Activated CD8-positive, alpha-beta memory T cell treated with anti-CD3 and anti-CD28 coated beads for 24 hours (primary cell): ENCODE data around the gene LRRC25.
"Not testable (repeated sequence)": the region's sequence is repeated elsewhere in the genome, so short reads cannot be mapped to it uniquely, and the experiment has no call there.

Experiments
- DNase-seq: peaks from one replicate; pipeline ENCODE4 v3.0.0-alpha.2; 2020

Gene LRRC25

DNA sequence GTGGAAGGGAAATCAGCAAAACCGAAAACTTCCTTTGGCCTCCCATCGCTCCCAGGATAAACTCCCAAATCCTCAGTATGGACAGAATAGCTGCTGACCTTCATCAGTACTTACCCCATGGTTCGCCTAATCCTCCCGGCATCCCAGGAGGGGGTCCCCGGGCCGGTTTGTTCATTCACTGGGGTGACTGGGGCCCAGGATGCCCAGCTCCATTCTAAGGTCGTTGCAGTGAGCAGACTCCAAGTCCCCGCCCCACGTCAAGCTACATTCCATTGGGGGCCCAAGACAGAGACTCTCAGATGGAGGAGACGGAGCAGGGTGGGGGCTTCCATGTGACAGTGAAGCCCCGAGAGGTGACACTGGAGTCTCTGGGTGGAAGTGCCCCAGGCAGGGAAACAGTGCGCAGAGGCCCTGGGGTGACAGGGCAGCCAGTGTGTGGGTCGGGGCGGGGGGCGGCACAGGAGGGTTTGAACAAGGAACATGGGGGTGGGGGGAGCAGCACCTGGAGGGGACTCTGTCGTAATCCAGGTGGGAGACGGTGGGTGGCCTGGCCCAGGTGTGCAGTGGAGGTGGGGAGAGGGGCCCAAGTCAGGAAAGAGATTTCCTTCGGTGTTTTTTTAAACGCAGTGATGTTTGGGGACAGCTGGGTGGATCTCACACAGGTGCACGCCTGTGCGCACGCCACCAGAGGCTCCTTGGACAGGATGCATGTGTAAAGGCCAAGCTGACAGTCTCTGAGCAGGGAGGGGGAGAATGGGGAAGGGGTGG is 26.9 kb upstream of the LRRC25 start:
- peak; percentile 52 for DNase-seq

GRCh38 chr19:18423258-18424020 is 26.0 kb upstream of the LRRC25 start:
- DNase-seq, result peak; percentile 53

DNA sequence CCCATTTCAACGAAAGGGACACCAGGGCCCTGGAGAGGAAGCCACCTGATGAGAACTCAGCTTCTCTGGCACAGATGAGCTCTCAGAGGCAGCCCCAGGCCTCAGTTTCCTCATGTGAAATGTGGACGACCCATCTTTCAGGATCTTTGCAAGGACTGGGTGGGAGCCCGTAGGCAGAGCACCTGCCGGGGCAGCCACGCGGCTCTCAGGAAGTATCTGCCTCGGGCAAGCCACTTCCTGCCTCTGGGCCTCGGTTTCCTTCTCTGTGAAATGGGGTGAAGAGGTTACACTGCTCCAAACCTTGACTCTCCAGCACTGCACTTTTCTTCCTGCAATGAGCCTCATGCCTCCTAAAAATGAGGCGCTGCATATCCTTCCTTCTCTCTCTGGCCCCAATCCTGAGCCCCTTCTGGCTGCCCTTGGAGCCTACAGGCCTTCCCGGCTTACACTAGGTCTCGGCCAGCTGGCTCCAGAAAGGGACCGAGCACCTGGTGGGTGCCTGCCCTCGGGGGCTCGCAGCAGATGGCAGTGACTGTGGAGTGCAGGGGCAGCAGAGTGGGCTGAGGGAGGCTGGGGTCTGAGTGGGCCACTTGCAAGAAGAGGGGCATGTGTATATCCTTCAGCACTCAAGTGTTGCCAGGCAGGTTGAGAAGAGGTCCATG is 25.2 kb upstream of the LRRC25 start:
- no peak for DNase-seq

DNA sequence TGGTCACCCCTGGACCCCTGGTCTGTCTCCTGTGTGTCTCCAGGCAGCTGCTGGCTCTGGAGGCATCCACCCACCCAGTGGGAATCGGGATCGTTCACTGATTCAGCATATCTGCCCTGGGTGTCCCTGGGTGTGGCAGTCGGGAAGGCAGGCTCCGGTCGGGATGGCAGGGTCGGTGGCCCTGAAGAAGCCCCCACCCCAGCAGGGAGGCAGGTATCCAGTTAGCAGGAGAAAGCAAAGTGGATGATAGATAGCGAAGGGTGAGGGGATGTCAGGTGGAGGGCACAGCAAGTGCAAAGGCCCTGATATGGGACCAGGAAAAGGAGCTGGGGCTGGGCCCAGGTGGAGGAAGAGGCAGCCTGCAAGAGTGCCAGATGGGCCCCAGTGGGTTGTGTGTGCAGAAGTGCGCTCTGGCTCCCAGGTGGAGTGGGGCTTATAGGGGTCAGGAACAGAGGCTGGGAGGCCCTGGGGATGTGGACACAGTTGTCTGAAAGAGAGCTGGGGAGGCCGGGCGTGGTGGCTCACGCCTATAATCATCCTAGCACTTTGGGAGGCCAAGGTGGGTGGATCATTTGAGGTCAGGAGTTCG is 24.0 kb upstream of the LRRC25 start:
- DNase-seq, result no peak

DNA sequence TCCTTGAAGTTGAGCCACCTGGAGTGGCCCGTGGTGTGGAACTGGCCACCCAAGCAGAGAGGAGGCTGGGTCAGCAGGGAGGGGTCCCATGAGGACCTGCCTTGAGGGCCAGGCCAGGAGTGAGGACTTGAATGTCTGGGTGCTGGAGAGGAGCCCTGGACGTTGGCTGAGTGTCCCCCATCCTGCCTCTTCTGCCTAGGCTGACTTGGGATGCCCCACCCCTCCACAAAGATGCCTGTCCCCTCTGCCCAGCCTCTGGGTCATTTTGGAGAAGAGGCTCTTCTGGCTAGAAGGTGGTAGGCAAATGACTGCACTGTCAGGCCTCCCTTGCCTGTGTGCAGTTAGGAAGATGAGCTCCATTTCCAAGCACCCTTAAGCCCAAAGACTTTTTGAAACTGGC is 23.5 kb upstream of the LRRC25 start:
- DNase-seq, result no peak

DNA sequence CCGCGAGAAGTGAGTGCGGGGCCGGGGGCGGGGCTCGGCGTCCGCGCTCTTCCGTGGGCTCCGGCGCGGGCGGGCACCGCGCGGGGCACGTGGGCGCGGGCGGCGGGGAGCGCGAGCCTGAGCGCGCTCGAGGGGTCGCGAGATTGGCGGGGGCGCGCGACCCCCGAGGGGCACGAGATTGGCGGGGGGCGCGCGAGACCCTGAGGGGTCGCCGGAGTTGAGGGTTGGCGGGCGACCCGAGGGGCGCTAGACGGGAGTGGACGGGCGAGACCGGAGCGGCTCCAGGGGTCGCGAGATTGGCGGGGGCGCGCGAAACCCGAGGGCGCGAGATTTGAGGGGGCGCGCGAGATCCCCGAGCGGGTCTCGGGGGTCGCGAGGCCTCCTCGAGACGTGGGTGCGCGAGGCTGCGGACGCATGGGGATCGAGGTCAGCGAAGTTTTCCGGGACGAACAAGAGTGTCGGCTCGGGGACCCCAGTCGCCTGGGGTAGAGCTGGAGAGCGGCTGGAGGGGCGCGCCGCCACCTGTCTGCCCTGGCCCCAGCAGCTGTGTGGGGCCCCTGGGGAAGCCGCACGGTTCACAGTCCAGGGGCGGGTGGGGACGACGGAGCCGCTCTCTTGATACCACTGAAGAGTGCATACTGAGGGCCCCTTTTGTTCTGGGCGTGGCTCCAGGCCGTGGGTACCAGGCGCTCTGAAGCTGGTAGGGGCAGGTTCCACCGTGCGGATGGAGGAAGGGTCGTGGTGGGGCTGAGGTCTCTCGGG is 22.5 kb upstream of the LRRC25 start:
- peak; percentile 78 for DNase-seq

DNA sequence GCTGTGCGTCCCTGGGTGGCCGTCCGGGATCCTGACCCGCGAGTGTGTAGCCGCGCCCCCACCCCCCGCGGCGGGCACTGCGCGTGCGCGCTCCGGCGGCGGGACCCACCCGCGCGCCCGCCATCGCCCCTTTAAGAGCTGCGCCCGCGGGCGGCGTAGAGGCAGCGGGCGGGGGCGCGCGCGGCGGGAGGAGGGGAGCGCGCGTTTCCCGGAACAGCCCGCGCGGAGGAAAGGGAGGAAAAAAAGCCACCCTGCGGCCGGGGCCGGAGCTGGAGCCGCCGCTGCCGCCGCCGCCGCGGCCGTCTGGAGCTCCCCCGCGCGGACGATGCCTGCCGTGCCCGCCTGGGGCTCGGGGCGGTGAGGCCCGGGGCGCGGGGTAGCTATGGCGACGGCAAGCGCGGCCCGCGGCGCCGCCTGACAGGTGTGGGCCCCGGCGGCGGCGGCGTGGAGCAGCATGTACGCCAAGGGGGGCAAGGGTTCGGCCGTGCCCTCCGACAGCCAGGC is 21.8 kb upstream of the LRRC25 start, which contains the start of gene SSBP4:
Gene SSBP4 (plus strand): TSS at position 204 of the 504 bp plus-strand sequence. CDS start 251 bp downstream, at position 455.
- peak; percentile 88 for DNase-seq

DNA sequence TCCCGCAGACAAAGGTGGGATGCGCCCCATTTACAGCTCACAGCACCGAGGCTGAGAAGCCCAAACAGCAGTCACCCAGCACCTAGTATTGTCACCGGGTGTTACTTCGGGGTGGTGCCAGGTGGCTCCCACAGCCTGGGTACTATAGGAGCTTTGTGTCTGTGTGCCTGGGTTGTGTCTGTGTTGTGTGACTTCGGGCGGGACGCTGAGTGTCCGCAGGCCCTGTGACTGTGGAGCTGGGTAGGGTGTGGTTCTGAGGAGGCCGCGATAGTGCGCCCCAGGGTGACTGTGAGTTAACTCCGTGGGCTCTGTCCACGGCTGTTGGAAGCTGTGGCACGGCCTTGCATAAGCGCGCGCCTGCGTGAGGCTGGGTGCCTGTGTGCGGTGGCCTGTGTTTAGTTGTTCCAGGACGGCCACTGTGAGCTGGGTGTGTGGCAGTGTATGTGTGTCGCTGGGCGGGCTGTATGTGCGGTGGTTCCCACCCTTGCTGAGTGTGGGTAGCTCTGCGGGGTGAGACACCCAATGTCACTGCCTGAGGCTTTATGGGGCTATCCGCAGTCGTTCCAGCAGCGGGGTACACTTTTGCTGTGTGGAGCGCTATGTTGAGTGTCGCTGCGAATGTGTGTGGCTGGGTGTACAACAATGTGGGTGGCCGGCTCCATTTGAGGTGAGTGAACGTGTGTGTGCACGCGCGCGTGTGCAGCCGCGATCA is 21.2 kb upstream of the LRRC25 start:
- DNase-seq, result no peak

- peak; percentile 76 for DNase-seq
Measured at GRCh38 chr19:18418029-18418482, 20.6 kb upstream of the LRRC25 start.

DNA sequence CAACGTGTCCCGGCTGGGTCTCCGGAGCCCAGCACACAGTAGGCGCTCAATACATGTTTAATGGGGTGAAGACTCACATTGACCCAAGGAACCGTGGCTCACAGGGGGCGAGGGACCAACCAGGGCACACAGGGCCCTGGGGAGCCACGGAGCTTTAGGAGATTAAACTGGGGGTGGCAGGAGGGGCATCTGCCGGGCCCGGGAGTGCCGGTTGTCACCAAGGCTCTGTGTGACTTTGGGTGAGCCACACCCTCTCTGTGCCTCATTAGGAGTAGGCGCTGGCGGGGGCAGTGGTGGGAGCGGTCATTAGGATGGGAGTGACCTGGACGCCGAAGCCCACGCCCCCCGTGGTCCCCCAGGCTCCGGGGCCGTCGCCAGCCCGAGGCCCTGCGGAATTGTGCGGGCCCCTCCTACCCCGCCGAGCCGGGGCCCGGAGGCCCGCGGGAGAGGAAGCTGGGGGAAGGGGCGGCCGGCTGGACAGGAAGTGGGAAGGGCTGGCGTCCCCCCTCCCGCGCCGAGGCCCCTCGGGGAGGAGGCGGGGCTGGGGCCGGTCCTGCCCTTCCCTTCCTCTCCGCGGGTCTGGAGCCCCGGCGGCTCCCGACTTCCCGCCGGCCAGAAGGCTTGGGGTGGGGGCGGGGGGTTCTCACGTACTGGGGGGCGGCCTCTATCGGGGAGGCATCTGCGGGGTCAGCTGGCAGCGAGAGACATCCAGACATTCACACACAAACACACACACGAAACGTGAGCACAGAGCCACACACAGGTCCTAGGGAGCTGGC is 20.0 kb upstream of the LRRC25 start:
- peak; percentile 78 for DNase-seq

GRCh38 chr19:18416778-18417249 is 19.4 kb upstream of the LRRC25 start:
- no peak for DNase-seq

DNA sequence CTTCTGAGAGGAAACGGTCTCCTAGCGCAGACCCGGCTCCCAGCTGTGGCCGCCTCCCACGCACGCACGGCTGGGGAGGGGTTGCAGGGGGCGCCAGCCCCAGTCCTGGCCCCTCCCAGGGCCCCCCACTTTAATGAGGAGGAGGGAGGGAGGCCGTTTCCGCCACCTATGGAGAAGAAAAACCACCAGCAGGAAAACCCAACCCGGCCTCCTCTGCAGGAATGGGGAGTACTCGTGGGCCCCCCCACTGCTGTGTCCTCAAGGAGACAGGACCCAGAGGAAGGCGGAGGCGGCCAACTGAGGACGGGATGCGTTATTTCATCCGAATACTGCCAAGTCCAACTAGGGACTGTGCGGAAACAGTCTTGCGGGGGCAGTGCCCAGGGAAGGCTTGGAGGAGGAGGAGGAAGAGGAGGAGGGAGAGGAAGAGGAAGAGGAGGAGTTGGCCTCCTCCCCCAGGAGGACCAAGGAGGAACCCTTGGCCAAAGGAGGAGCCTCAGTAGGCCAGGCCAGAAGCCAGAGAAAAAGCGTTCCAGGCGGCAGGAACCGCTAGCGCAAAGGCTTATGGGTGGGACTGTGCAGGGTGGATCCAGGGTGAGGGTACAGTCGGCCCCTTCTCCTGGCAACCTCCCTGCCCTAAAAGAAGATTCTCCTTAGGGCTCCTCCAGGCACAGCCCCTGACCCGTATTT is 17.9 kb upstream of the LRRC25 start:
- peak; percentile 64 for DNase-seq

- peak; percentile 60 for DNase-seq
Measured at GRCh38 chr19:18414504-18415177, 17.2 kb upstream of the LRRC25 start.

DNA sequence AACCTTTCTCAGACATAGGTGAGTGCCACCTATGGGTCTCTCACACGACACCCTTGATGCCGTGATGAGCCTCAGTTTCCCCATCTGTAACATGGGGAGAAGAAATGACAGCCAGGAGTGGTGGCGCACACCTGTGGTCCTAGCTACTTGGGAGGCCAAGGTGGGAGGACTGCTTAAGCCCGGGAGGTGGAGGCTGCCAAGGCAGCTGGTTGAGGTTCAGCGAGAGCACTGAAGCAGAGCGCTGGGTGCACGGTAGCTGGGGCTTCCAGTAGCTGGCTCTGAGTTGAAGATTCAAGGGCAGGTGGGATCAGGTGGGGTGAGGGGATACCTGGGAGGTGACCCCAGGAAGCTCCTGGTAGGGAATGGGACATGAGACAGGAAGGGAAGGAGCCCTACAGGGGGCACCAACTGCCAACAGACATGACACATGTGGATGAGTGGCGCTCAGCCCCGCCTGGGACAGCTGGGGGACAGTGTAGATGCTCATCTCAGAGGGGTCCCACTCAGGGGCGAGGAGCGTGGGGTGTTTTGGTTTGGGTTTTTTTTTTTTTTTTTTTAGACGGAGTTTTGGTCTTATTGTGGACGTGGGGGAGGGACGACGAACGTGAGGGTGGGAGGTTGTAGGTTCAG is 15.3 kb upstream of the LRRC25 start:
- no peak for DNase-seq

GRCh38 chr19:18408053-18408476 is 10.6 kb upstream of the LRRC25 start:
- peak; percentile 65 for DNase-seq

DNA sequence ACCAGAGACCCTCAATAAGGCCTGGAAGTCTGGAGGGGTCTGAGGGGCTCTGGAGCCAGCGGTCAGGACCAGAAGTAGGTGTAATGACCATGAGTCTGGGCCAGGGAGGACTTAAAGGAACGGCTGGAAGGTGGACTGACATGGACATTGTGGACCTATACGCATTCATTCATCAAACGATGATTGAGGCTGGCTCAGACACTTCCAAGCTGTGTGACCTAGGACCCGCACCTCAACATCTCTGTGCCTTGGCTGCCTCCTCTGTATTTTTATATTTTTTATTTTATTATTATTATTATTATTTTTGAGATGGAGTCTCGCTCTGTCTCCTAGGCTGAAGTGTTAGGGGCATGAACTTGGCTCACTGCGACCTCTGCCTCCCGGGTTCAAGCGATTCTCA is 9.3 kb upstream of the LRRC25 start:
- DNase-seq, result no peak

GRCh38 chr19:18405754-18406153 is 8.3 kb upstream of the LRRC25 start:
- DNase-seq, result not testable (repeated sequence)

- not testable (repeated sequence) for DNase-seq
Measured at GRCh38 chr19:18402455-18403248, 5.2 kb upstream of the LRRC25 start.
